ENCODE measurements around the gene CXorf49B. TPM values are rescaled to one million over a fixed set of nuclear protein-coding genes. Genes with fewer than 3 reads are reported as not detected.
"Not testable (repeated sequence)": the region's sequence is repeated elsewhere in the genome, so short reads cannot be mapped to it uniquely, and the experiment has no call there.

Gene CXorf49B
- not detected in 2 replicates for total RNA-seq

- intact Hi-C loops (cut with micrococcal nuclease) = not testable (repeated sequence)
These were observed at the start of gene CXorf49B for GRCh38 chrX:71763049-71763448. CXorf49B (plus strand) TSS chrX:71763349; CDS start chrX:71763424, 75 bp downstream.

- intact Hi-C loops (cut with micrococcal nuclease) = not testable (repeated sequence)
These were observed 49.1 kb upstream of the CXorf49B start for GRCh38 chrX:71714064-71714463.

DNA sequence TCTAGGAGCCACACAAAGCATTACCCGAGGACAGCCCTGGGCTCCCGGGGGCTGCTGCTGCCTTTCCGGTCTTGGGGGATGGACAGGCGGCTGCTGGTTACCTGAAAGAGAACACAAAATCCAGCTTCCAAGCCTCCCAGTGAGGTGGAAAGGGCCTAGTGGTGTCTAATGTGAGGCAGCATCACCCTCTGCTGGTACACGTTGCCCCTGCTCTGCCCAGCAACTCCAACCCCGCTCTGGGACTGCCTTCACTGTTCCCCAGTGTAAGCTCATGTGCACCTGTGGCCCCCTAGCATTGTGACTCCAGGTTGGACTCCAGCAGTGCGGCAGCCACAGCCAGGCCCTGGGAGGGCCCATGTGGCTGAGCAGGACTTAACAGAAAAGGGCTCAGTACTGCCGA is 47.6 kb upstream of the CXorf49B start:
- intact Hi-C loops (cut with micrococcal nuclease) = not testable (repeated sequence)

- intact Hi-C loops (cut with micrococcal nuclease) = not testable (repeated sequence)
These were observed 46.8 kb upstream of the CXorf49B start for GRCh38 chrX:71716323-71716722.

- intact Hi-C loops (cut with micrococcal nuclease) = not testable (repeated sequence)
These were observed 45.0 kb upstream of the CXorf49B start, which contains the start of gene CXorf49 for GRCh38 chrX:71718185-71718584. CXorf49 (minus strand) TSS chrX:71718285; CDS start chrX:71718151, 134 bp downstream.

- intact Hi-C loops (cut with micrococcal nuclease) = not testable (repeated sequence)
These were observed 44.0 kb upstream of the CXorf49B start for GRCh38 chrX:71719195-71719594.

- intact Hi-C loops (cut with micrococcal nuclease) = not testable (repeated sequence)
These were observed 42.8 kb upstream of the CXorf49B start for GRCh38 chrX:71720289-71720886.

DNA sequence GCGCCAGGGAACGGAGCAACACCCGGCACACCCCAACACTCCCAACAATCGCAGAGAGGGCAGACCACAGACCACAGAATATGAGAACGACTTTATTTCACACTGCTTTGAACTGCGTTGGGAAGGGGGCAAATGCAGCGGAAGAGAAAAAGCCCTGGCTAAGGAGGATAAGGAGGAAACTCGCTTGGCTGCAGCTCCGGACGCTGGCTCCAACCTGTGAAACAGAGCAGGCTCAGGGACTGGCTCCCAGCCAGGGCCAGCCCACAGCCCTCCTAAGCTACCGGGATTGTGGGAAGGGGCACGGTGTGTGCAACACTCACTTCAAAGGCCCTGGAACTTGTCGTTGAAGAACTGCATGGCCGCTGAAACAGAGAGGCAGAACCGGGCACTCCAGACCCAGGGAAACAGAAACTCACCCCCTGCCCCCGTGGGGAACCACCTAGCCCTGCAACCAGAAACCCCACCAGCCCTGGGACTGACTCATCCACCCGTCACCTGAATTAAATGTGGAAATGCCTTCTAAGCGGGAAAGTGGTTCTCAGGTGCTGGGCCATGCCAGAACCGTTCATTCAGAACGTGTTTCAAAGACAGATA is 2.4 kb upstream of the CXorf49B start:
- intact Hi-C loops (cut with micrococcal nuclease) = not testable (repeated sequence)

GRCh38 chrX:71764832-71765231 is 1.7 kb downstream of the CXorf49B start:
- intact Hi-C loops (cut with micrococcal nuclease) = not testable (repeated sequence)

- intact Hi-C loops (cut with micrococcal nuclease) = not testable (repeated sequence)
These were observed 2.5 kb downstream of the CXorf49B start for GRCh38 chrX:71765613-71766012.

GRCh38 chrX:71767134-71767533 is 4.0 kb downstream of the CXorf49B start:
- intact Hi-C loops (cut with micrococcal nuclease) = not testable (repeated sequence)

DNA sequence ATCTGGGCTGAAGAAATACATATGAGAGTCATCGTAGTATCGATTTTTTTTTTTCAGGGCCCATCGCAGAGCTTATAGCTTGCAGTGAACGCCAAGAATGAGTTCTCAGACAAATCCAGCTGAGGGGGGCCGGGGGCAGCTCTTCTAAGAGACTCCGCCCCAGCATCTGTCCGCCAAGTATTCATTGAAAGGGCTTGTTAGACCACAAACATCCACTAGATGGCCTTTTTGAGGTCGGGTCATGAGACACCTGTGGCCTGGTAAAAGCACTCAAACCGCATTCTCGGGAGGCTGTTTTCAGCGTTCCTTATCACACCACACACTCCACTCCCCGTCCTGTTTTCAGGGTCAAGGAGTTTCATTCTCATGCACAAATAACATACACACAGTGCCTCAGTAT is 15.2 kb downstream of the CXorf49B start:
- intact Hi-C loops (cut with micrococcal nuclease) = not testable (repeated sequence)

- intact Hi-C loops (cut with micrococcal nuclease) = not testable (repeated sequence)
These were observed 19.2 kb downstream of the CXorf49B start for GRCh38 chrX:71782225-71782949.

GRCh38 chrX:71782950-71783299 is 19.8 kb downstream of the CXorf49B start:
- intact Hi-C loops (cut with micrococcal nuclease) = not testable (repeated sequence)

GRCh38 chrX:71783569-71784347 is 20.6 kb downstream of the CXorf49B start:
- intact Hi-C loops (cut with micrococcal nuclease) = not testable (repeated sequence)

GRCh38 chrX:71784348-71784983 is 21.3 kb downstream of the CXorf49B start:
- intact Hi-C loops (cut with micrococcal nuclease) = not testable (repeated sequence)

DNA sequence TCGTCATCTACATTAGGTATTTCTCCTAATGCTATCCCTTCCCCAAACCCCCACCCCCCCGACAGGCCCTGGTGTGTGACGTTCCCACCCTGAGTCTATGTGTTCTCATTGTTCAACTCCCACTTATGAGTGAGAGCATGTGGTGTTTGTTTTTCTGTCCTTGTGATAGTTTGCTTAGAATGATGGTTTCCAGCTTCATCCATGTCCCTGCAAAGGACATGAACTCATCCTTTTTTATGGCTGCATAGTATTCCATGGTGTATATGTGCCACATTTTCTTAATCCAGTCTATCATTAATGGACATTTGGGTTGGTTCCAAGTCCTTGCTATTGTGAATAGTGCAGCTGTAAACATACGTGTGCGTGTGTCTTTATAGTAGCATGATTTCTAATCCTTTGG is 43.3 kb downstream of the CXorf49B start:
- intact Hi-C loops (cut with micrococcal nuclease) = not testable (repeated sequence)

DNA sequence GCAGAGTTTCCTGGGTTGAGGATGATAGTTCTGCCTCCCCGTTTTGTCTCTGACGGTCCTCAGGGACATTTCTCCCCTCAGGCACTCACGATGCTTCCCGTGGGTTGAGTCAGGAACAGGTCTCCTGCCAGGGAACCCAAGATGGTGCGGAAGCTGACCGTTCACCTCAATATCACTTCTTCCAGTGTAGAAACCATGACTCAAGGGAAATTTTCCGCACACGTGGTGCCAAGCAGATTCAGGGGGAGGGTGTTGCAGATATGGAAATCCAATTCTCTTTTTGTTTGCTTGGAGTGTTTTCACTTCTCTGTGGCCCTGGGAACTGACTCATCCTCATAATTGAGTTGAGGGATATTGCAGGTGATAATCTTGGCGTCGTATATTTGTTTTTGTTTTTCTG is 46.7 kb downstream of the CXorf49B start:
- intact Hi-C loops (cut with micrococcal nuclease) = no loop called here

DNA sequence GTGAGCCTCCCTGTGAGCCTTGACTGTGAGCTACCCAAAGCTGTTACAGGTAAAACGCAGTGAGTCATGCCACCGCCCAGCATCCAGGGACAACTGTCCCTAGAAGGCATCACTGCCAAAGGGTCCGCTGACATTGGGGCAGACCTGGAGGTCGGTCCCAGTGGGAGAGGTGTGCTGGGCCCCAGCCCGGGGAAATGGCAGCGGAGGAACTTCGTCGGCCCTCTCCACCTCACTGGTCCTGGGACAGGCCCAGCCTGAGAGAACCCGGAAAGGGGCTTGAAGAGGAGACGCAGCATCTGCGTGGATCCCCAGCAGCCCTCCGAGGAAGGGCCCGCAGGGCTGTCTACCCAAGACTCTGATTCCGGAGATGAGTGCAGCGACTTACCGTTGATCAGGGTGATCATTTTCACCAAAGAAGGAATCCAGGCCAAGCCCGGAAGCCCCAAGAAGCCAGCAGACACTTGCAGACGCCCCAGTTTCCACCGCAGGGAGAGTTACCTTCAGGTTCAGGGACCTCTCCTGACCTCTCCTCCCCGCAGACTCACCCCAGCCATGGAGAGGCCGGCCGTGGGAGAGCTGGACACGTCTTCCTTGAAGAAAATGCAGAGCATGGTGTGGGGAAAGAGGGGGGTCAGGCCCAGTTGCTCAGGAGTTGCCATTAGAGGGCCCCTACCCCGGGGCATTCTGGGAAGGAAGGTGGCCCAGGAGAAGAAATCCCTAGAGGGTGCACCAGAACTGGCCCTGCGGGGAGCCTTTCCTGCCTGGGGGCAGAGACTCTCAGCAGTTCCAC is 51.2 kb downstream of the CXorf49B start:
- intact Hi-C loops (cut with micrococcal nuclease) = no loop called here

- intact Hi-C loops (cut with micrococcal nuclease) = no loop called here
These were observed 52.2 kb downstream of the CXorf49B start for GRCh38 chrX:71815121-71815905.
